ENCODE measurements around the gene OCRL.

DNA sequence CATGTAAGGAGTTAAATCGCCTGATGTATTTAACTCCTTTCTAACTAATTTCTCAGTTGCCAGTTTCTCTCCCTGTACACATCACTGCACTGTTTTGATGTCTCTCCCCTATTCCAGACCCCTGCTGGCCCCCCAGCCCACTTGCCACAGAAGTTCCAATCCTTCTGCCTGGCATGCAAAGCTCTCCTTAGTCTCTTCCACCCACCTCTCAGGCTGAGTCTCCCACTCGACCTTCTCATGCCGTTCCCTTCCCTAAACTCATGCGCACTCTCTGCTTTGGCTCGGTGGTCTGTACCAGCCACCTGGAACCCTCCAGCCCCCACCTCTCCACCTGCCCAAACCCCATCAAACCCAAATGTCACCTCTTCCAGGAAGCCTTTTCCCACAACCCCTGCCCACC is 57.8 kb downstream of the OCRL start:
- TF ChIP-seq, protein P1, sequence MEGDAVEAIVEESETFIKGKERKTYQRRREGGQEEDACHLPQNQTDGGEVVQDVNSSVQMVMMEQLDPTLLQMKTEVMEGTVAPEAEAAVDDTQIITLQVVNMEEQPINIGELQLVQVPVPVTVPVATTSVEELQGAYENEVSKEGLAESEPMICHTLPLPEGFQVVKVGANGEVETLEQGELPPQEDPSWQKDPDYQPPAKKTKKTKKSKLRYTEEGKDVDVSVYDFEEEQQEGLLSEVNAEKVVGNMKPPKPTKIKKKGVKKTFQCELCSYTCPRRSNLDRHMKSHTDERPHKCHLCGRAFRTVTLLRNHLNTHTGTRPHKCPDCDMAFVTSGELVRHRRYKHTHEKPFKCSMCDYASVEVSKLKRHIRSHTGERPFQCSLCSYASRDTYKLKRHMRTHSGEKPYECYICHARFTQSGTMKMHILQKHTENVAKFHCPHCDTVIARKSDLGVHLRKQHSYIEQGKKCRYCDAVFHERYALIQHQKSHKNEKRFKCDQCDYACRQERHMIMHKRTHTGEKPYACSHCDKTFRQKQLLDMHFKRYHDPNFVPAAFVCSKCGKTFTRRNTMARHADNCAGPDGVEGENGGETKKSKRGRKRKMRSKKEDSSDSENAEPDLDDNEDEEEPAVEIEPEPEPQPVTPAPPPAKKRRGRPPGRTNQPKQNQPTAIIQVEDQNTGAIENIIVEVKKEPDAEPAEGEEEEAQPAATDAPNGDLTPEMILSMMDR (IDR thresholded peaks at IDR 0.05) = no peak
- TF ChIP-seq SIN3A (IDR thresholded peaks at IDR 0.05; ENCODE audit: borderline replicate concordance, insufficient read depth, low read depth, low read length) (no peak), REST (IDR thresholded peaks at IDR 0.05; ENCODE audit: insufficient read depth in 1 of 2, low read depth in 2 of 2, low read length in 1 of 2) (no peak)

Measured in Panc1 (cell line).